ENCODE data around the gene KDM5B. TPM values are rescaled to one million over a fixed set of nuclear protein-coding genes. Genes with fewer than 3 reads are reported as not detected.

Gene KDM5B
- polyA plus RNA-seq, 1 of the 3 experiments (the other 2 are of a cell fraction) = 21.7 TPM

- Histone ChIP-seq H3K4me3 (ENCODE audit: low read depth in 2 of 2, low read length in 1 of 2) (no peak overlapping the region), H3K9me3 (no peaks in the 10 kb centered on the region), H3K9me2 (no peaks in the 10 kb centered on the region), H3K36me3 (replicated peaks in 1 of 2; ENCODE audit: control insufficient read depth in 1 of 2, insufficient read depth in 2 of 2, low read length in 1 of 2) (peaks cover 0 to 4% of the 10 kb centered on the region in 2 experiments), H3K27ac (ENCODE audit: low read depth in 2 of 2, low read length in 1 of 2) (no peak overlapping the region), H2AFZ (ENCODE audit: low read depth) (no peak overlapping the region), H3K9ac (no peak overlapping the region), H3K79me2 (ENCODE audit: insufficient read depth) (peaks cover 100% of the 10 kb centered on the region), H4K20me1 (ENCODE audit: insufficient read depth) (peaks cover 99% of the 10 kb centered on the region), H3K4me2 (no peak overlapping the region), H3K4me1 (ENCODE audit: control insufficient read depth in 1 of 2, insufficient read depth in 2 of 2, low read depth in 1 of 2, low read length in 1 of 2) (peaks cover 0 to 6% of the 10 kb centered on the region in 2 experiments; a peak in 2 of 4 replicates), H3F3A (replicated peaks; ENCODE audit: insufficient read depth) (peaks cover 21% of the 10 kb centered on the region), H3K27me3 (ENCODE audit: insufficient read depth) (no peaks in the 10 kb centered on the region)
- no peak for DNase-seq
- ChIA-PET CTCF (interaction anchor here (1.1 to 1.7 kb wide), 3 partner anchors 17 to 212 kb away, joined by 3 to 4 read pairs (median 3); no protein-coding TSS in a partner anchor), POLR2A (no interaction called here)
- no peak for TF ChIP-seq SIN3A (IDR thresholded peaks at IDR 0.05; ENCODE audit: borderline replicate concordance, low read depth, low read length)
- TF ChIP-seq YY1 (IDR thresholded peaks at IDR 0.05; ENCODE audit: low read depth) = no peak
- TF ChIP-seq TEAD4 (IDR thresholded peaks at IDR 0.05; ENCODE audit: borderline replicate concordance, insufficient read depth) = no peak
- TF ChIP-seq NFIC (IDR thresholded peaks at IDR 0.05; ENCODE audit: borderline replicate concordance) = no peak
- no peak for TF ChIP-seq IRF3 (IDR thresholded peaks at IDR 0.05; ENCODE audit: low read depth, low read length)
- TF ChIP-seq PBX3 (IDR thresholded peaks at IDR 0.05) = no peak
- TF ChIP-seq FOSL2 (IDR thresholded peaks at IDR 0.05; ENCODE audit: borderline replicate concordance, low read depth) = no peak
- no peak for TF ChIP-seq MEF2A (IDR thresholded peaks at IDR 0.05; ENCODE audit: borderline replicate concordance, low read depth)
- no peak for TF ChIP-seq TAF1 (IDR thresholded peaks at IDR 0.05; ENCODE audit: borderline replicate concordance, low read depth, low read length)
- no peak for TF ChIP-seq RAD21 (IDR thresholded peaks at IDR 0.05; ENCODE audit: low read length)
- TF ChIP-seq GATA2 (CRISPR knock-in tag; IDR thresholded peaks at IDR 0.05) = no peak
- TF ChIP-seq SMC3 (IDR thresholded peaks at IDR 0.05; ENCODE audit: low read depth, low read length) = no peak
- no peak for TF ChIP-seq EP300 (IDR thresholded peaks at IDR 0.05; ENCODE audit: borderline replicate concordance in 1 of 2, low read depth in 1 of 2, low read length in 1 of 2)
- WGBS (ENCODE audit: low lambda C conversion rate) = 75% methylated on average over 4 of the region's 4 CpGs
Observed at GRCh38 chr1:202786804-202787203, 21.4 kb downstream of the KDM5B start.

GRCh38 chr1:202781180-202781579 lies 27.0 kb downstream of the KDM5B start:
- no peaks in the 10 kb centered on the region for H3K9me3 ChIP-seq
- H3K27me3 ChIP-seq (ENCODE audit: insufficient read depth) = no peaks in the 10 kb centered on the region
- peaks cover 0 to 8% of the 10 kb centered on the region in 2 experiments for H3K36me3 ChIP-seq (replicated peaks in 1 of 2; ENCODE audit: control insufficient read depth in 1 of 2, insufficient read depth in 2 of 2, low read length in 1 of 2)
- H4K20me1 ChIP-seq (ENCODE audit: insufficient read depth) = peaks cover 96% of the 10 kb centered on the region
- ChIA-PET POLR2A (no interaction called here), CTCF (interaction anchor here (1.0 to 1.9 kb wide), 4 partner anchors 9 to 658 kb away, joined by 3 to 5 read pairs (median 3); partner anchors contain the start of gene GPR37L1)
- TF ChIP-seq EP300 (IDR thresholded peaks at IDR 0.05; ENCODE audit: borderline replicate concordance in 1 of 2, low read depth in 1 of 2, low read length in 1 of 2) = no peak
- TF ChIP-seq JUND (IDR thresholded peaks at IDR 0.05) = no peak
- no peak for TF ChIP-seq REST (IDR thresholded peaks at IDR 0.05; ENCODE audit: low read depth, low read length)
- TF ChIP-seq RAD21 (IDR thresholded peaks at IDR 0.05; ENCODE audit: low read length) = no peak
- TF ChIP-seq PBX3 (IDR thresholded peaks at IDR 0.05) = no peak
- no peak for TF ChIP-seq TAF1 (IDR thresholded peaks at IDR 0.05; ENCODE audit: borderline replicate concordance, low read depth, low read length)
- no peak for TF ChIP-seq ELF1 (IDR thresholded peaks at IDR 0.05)
- TF ChIP-seq YY1 (IDR thresholded peaks at IDR 0.05; ENCODE audit: low read depth) = no peak
- TF ChIP-seq POLR2AphosphoS5 (IDR thresholded peaks at IDR 0.05; ENCODE audit: low read depth, low read length) = no peak
- no peak for TF ChIP-seq RXRA (IDR thresholded peaks at IDR 0.05; ENCODE audit: borderline replicate concordance, low read depth)
- no peak for TF ChIP-seq FOXM1 (IDR thresholded peaks at IDR 0.05; ENCODE audit: low read depth)
- peaks cover 25% of the 10 kb centered on the region for H3F3A ChIP-seq (replicated peaks; ENCODE audit: insufficient read depth)
- DNase-seq = no peak
- H2AFZ ChIP-seq (ENCODE audit: low read depth) = no peak overlapping the region
- H3K9ac ChIP-seq = no peak overlapping the region
- peaks cover 0 to 3% of the 10 kb centered on the region in 2 experiments; a peak in 2 of 4 replicates for H3K4me1 ChIP-seq (ENCODE audit: control insufficient read depth in 1 of 2, insufficient read depth in 2 of 2, low read depth in 1 of 2, low read length in 1 of 2)
- H3K4me3 ChIP-seq (ENCODE audit: low read depth in 2 of 2, low read length in 1 of 2) = no peak overlapping the region
- no peaks in the 10 kb centered on the region for H3K9me2 ChIP-seq
- 84% methylated on average over 4 of the region's 4 CpGs for WGBS (ENCODE audit: low lambda C conversion rate)
- no peak overlapping the region; a peak in 1 of 4 replicates for H3K27ac ChIP-seq (ENCODE audit: low read depth in 2 of 2, low read length in 1 of 2)
- H3K79me2 ChIP-seq (ENCODE audit: insufficient read depth) = peaks cover 100% of the 10 kb centered on the region
- no peak overlapping the region for H3K4me2 ChIP-seq
